Mucosa of descending colon (tissue), 3 donors: ENCODE data around the gene WFDC6. TPM values are rescaled to one million over a fixed set of nuclear protein-coding genes. Genes with fewer than 3 reads are reported as not detected.
A peak's percentile ranks its signal among the peaks of the same experiment; 100 is the strongest.

Source experiments
- ATAC-seq: fragments of 200-7000 bp; cut with Tn5 transposase; one replicate; pipeline ENCODE4 v1.9.1; 2020; ENCODE audit warnings: mild to moderate bottlenecking, moderate library complexity
- DNase-seq, 3 donors: peaks; one replicate each; pipeline ENCODE4 v3.0.0-alpha.2; 2020
- H3K36me3 ChIP-seq: fragments of 200-600 bp; one replicate; pipeline ENCODE4 v1.8.0; 2021; ENCODE audit warnings: low read depth, mild to moderate bottlenecking
- H3K4me1 ChIP-seq: fragments of 200-600 bp; one replicate; pipeline ENCODE4 v1.8.0; 2021; ENCODE audit warnings: low read depth, mild to moderate bottlenecking
- H3K4me3 ChIP-seq: fragments of 200-600 bp; one replicate; pipeline ENCODE4 v1.8.0; 2021; ENCODE audit warnings: mild to moderate bottlenecking
- H3K9me3 ChIP-seq: fragments of 200-600 bp; one replicate; pipeline ENCODE4 v1.8.0; 2021; ENCODE audit warnings: mild to moderate bottlenecking
- intact Hi-C, 2 donors: fragments of 100-400 bp; cut with DNase I in 1 of 2; cut with micrococcal nuclease in 1 of 2; formaldehyde crosslinking; loops; one replicate each; pipeline versions ENCODE4 v1.11.0 to v1.11.1; 2022; cut with DNase I, micrococcal nuclease
- total RNA-seq, 3 donors: library from RNA; stranded (reverse); fragmentation: NEBNext Ultra II Directional in 2 of 3; extraction: Animal tissue kit (Norgen Biotek cat#: 25700) in 2 of 3; gene quantifications; one replicate each; pipeline versions ENCODE4 v1.2.1 to v1.2.4, GENCODE V29; 2021 to 2023
- TF ChIP-seq, protein P1 (sequence below): fragments of 200-600 bp; IDR thresholded peaks from one replicate; pipeline ENCODE4 v1.8.0; 2022; ENCODE audit warnings: antibody characterized with exemption, mild to moderate bottlenecking
- donor health status: DM: no; HTN: no; CAD: no; lungs with moderate emphysema.
- donor health status: DM: no; HTN: no; CAD: no.
- donor health status: DM: no; HTN: yes; CAD: no.

WFDC6 gene
- total RNA-seq, 3 donors from 2014 or later = not detected

GRCh38 chr20:45506398-45506797 is 32.9 kb downstream of the WFDC6 start:
- no peaks in the 10 kb centered on the region for H3K9me3 ChIP-seq
- DNase-seq (no peak), ATAC-seq (no peak)
- intact Hi-C loops = no loop called here
- no peaks in the 10 kb centered on the region for H3K36me3 ChIP-seq
- H3K4me1 ChIP-seq = no peaks in the 10 kb centered on the region
- TF ChIP-seq, protein P1, sequence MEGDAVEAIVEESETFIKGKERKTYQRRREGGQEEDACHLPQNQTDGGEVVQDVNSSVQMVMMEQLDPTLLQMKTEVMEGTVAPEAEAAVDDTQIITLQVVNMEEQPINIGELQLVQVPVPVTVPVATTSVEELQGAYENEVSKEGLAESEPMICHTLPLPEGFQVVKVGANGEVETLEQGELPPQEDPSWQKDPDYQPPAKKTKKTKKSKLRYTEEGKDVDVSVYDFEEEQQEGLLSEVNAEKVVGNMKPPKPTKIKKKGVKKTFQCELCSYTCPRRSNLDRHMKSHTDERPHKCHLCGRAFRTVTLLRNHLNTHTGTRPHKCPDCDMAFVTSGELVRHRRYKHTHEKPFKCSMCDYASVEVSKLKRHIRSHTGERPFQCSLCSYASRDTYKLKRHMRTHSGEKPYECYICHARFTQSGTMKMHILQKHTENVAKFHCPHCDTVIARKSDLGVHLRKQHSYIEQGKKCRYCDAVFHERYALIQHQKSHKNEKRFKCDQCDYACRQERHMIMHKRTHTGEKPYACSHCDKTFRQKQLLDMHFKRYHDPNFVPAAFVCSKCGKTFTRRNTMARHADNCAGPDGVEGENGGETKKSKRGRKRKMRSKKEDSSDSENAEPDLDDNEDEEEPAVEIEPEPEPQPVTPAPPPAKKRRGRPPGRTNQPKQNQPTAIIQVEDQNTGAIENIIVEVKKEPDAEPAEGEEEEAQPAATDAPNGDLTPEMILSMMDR = no peak
- no peak overlapping the region for H3K4me3 ChIP-seq

DNA sequence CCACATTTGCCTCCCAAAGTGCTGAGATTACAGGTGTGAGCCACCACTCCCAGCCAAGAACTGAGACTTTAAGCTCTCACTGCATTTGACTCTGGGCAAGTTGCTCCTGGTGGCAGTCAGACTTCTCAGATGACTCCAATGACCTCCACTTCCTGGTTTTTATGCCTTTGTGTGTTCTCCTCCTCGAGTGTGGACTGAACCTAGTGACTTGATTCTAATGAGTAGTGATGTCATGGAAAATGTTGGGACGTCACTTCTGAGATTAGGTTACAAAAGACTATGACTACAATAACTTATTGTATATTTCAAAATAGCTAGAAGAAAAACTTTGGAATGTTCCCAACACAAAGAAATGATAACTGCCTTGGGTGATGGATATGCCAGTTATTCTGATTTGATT is 35.9 kb downstream of the WFDC6 start:
- intact Hi-C loops = no loop called here
- no peak overlapping the region for H3K4me3 ChIP-seq
- H3K4me1 ChIP-seq = peaks cover 13% of the 10 kb centered on the region
- DNase-seq (no peak), ATAC-seq (no peak)
- TF ChIP-seq, protein P1 = no peak
- H3K36me3 ChIP-seq = no peaks in the 10 kb centered on the region
- H3K9me3 ChIP-seq = no peaks in the 10 kb centered on the region

GRCh38 chr20:45502561-45502960 is 36.7 kb downstream of the WFDC6 start:
- TF ChIP-seq, protein P1 = no peak
- peaks cover 13% of the 10 kb centered on the region for H3K4me1 ChIP-seq
- DNase-seq (no peak), ATAC-seq (no peak)
- H3K36me3 ChIP-seq = no peaks in the 10 kb centered on the region
- intact Hi-C loops = no loop called here
- no peaks in the 10 kb centered on the region for H3K9me3 ChIP-seq
- no peak overlapping the region for H3K4me3 ChIP-seq

GRCh38 chr20:45501600-45501999 is 37.7 kb downstream of the WFDC6 start:
- no peak for ATAC-seq

DNA sequence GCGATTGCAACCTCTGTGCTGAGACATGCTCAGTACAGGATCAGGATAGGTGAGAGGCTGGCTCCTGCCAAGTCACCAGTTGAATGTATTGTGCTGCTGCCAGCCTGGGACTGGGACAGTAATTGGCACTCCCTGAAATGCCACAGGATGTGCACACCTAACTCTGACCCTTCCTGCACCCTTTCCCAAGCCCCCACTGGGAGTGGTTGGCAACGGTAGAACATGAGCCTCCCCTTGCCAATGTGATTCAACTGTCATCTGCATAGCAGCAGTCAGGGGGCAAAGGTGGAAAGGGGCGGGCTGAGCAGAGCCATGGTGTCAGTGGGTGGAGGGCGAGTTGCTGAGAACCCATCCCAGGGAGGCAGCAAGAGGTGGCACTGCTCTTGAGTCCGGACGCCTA is 39.3 kb downstream of the WFDC6 start:
- no peak overlapping the region for H3K4me3 ChIP-seq
- H3K9me3 ChIP-seq = no peaks in the 10 kb centered on the region
- peaks cover 18% of the 10 kb centered on the region for H3K4me1 ChIP-seq
- ATAC-seq = peak; percentile 96
- DNase-seq = peak; percentile 87 to 88 (median 87)
- no peaks in the 10 kb centered on the region for H3K36me3 ChIP-seq
- TF ChIP-seq, protein P1 = no peak
- intact Hi-C loops = no loop called here

More at GRCh38 chr20:45501600-45501999, 37.7 kb downstream of the WFDC6 start:
- Histone ChIP-seq H3K9me3 (no peaks in the 10 kb centered on the region), H3K36me3 (no peaks in the 10 kb centered on the region), H3K4me3 (no peak overlapping the region), H3K4me1 (peaks cover 13% of the 10 kb centered on the region)
- intact Hi-C loops = no loop called here
- no peak for DNase-seq
- TF ChIP-seq, protein P1 = no peak

DNA sequence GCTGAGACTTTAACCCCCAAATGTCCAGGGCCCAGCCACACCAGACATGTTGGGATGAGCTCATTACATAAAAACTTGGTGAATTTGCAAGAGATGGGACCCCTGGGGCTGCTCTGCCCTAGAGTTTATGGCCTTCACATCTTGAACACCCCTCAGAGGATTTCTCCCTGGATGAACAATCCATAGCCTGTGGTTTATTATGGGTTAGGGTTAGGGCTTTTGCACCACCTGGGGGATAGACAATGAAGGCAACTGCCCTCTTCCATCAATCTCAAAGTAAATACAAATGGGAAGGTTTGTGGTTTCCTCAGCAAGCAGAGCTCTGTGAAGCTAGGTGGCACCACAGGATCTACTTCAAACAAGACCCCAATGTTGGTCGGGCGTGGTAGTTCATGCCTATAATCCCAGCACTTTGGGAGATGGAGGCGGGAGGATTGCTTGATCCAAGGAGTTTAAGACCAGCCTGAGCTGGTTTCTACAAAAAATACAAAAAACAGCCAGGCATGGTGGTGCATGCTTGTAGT is 41.2 kb downstream of the WFDC6 start:
- intact Hi-C loops = no loop called here
- peaks cover 18% of the 10 kb centered on the region for H3K4me1 ChIP-seq
- TF ChIP-seq, protein P1 = no peak
- DNase-seq = no peak
- no peaks in the 10 kb centered on the region for H3K9me3 ChIP-seq
- no peak overlapping the region for H3K4me3 ChIP-seq
- ATAC-seq = no peak
- no peaks in the 10 kb centered on the region for H3K36me3 ChIP-seq
